Activated CD4-positive, alpha-beta T cell treated with anti-CD3 and anti-CD28 coated beads for 36 hours (primary cell): ENCODE measurements around the gene TMEM80. TPM values are rescaled to one million over a fixed set of nuclear protein-coding genes. Genes with fewer than 3 reads are reported as not detected.

Experiments
- ATAC-seq: fragments of 200-7000 bp; cut with Tn5 transposase; one replicate; pipeline ENCODE4 v1.10.0; 2021; ENCODE audit warnings: mild to moderate bottlenecking, moderate library complexity
- CTCF ChIA-PET: fragments of 350-600 bp; sonication (Branson Sonifier 250); formaldehyde crosslinking; loops from one replicate; lab custom pipeline; 2021; ENCODE audit warnings: antibody characterized with exemption; lab: Charles Lee
- POLR2A ChIA-PET: fragments of 350-600 bp; sonication (Branson Sonifier 250); formaldehyde crosslinking; loops from one replicate; lab custom pipeline; 2021; ENCODE audit warnings: antibody characterized with exemption, inconsistent platforms; lab: Charles Lee
- DNase-seq: peaks from one replicate; pipeline ENCODE4 v3.0.0-alpha.2; 2020
- H3K27ac Mint-ChIP-seq: one replicate; pipeline ENCODE4 v1.8.0; 2021; ENCODE audit warnings: mixed read lengths
- H3K27me3 Mint-ChIP-seq: one replicate; pipeline ENCODE4 v1.8.0; 2021; ENCODE audit warnings: mixed read lengths
- H3K36me3 Mint-ChIP-seq: one replicate; pipeline ENCODE4 v1.8.0; 2021; ENCODE audit warnings: low read depth, mixed read lengths
- H3K4me1 Mint-ChIP-seq: one replicate; pipeline ENCODE4 v1.8.0; 2021; ENCODE audit warnings: mixed read lengths
- H3K4me3 Mint-ChIP-seq: one replicate; pipeline ENCODE4 v1.8.0; 2021; ENCODE audit warnings: mild to moderate bottlenecking, moderate library complexity, mixed read lengths
- H3K9me3 Mint-ChIP-seq: one replicate; pipeline ENCODE4 v1.8.0; 2021; ENCODE audit warnings: low read depth, mixed read lengths
- intact Hi-C, 2 experiments: fragments of 100-400 bp; cut with DNase I in 1 of 2; cut with micrococcal nuclease in 1 of 2; formaldehyde crosslinking; loops; one replicate each; pipeline versions ENCODE4 v1.14.2 to v1.15.1; 2022 to 2024; cut with DNase I, micrococcal nuclease
- total RNA-seq, 2 experiments: library from RNA; stranded (reverse); gene quantifications; one replicate each; pipeline ENCODE4 v1.2.3, GENCODE V29; 2021

Gene TMEM80
- total RNA-seq, 2 experiments from 2014 or later, result 11.4 to 11.9 TPM

DNA sequence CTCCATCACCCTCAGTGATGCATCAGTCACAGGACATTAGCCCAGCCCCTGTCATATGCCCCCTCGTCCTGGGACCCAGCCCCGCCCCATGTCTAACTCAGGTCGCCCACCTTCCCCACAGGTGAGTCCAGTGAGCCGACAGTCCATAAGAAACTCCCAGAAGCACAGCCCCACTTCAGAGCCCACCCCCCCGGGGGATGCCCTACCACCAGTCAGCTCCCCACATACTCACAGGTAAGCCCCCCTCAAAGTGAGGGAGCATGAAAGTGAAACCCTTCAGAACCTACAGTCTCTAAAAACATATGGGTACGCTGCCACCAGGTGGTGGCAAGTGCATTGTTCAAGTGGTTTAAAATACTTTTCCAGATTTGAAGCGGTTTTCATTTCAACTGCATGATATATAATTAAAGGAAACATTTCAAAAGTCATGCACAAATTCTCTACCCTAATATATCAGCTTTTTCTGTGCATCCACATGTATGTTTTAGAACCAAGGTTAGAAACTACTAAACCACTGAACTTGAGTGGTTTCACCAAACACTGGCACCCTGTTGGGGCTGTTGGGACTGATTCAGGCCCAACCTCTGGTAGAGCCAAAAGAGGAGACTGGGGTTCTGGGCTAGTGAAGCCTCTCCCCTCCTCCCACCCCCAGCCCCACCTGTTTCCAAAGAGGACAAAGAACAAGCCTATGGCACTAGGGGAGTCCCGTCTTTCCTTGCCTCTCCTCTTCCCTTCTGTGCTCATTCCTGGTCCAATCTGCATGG lies 27.7 kb downstream of the TMEM80 start:
- Mint-ChIP-seq H3K9me3 (no peaks in the 10 kb centered on the region), H3K27me3 (peaks cover 25% of the 10 kb centered on the region), H3K36me3 (no peaks in the 10 kb centered on the region), H3K4me3 (no peak overlapping the region), H3K4me1 (peaks cover 12% of the 10 kb centered on the region), H3K27ac (no peak overlapping the region)
- ChIA-PET CTCF (interaction anchor here (0.9 to 1.9 kb wide), 7 partner anchors 17 to 168 kb away, joined by 3 to 6 read pairs (median 4); partner anchors contain the start of genes EPS8L2 and TMEM80), POLR2A (no interaction called here)
- ATAC-seq (peak; percentile 31), DNase-seq (peak; percentile 72)
- intact Hi-C loops, result loop anchor here (1.0 to 5.0 kb wide), 6 partner anchors 27 to 186 kb away; partner anchors contain the start of genes HRAS (in 1 of the 2) and LRRC56 (in 1 of the 2)

DNA sequence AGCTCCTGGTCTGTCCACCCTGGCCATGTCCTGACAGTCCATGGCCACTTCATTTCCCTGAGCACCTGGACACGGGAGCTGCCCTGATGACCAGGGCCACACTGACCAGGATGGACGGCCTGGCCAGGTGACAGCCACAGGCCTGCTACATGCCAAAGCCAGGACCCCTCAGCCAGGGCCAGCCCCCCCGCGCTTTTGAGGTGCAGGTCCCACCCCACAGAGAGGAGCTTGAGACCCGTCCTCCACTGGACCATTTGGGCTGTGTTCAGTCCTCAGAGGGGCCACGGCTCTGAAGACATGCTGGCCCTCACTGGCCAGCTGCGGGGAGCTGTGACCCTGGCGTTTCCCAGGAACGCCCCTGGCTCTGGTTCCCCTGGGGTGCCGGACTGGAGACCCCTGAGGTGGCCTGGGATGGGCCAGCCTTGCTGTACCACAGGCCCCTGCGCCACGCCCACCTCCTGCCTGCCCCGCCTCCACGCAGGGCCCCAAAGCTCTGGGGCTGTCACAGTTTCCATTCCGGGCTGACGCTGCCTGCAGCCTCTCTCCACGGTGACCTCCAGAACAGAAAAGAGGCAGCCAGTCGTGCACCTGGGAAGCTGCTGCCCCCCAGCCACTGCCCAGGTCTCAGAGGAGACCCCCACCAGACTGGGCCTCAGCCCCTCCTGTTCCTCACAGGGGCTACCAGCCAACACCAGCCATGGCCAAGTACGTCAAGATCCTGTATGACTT lies 28.6 kb downstream of the TMEM80 start:
- DNase-seq (peak; percentile 53), ATAC-seq (no peak)
- Mint-ChIP-seq H3K4me1 (peaks cover 12% of the 10 kb centered on the region), H3K27me3 (peaks cover 24% of the 10 kb centered on the region), H3K9me3 (no peaks in the 10 kb centered on the region), H3K36me3 (no peaks in the 10 kb centered on the region), H3K27ac (no peak overlapping the region), H3K4me3 (no peak overlapping the region)
- intact Hi-C loops, result loop anchor here (5.0 kb wide), 2 partner anchors 62 to 187 kb away; partner anchors contain the start of genes HRAS (in 1 of the 2) and LRRC56 (in 1 of the 2)
- ChIA-PET CTCF (interaction anchor here (0.6 to 2.9 kb wide), 7 partner anchors 23 to 169 kb away, joined by 3 to 15 read pairs (median 4); partner anchors contain the start of genes TALDO1 and TMEM80), POLR2A (interaction anchor here (0.9 kb wide), 1 partner anchor 53 kb away, joined by 3 read pairs; no protein-coding TSS in a partner anchor)

DNA sequence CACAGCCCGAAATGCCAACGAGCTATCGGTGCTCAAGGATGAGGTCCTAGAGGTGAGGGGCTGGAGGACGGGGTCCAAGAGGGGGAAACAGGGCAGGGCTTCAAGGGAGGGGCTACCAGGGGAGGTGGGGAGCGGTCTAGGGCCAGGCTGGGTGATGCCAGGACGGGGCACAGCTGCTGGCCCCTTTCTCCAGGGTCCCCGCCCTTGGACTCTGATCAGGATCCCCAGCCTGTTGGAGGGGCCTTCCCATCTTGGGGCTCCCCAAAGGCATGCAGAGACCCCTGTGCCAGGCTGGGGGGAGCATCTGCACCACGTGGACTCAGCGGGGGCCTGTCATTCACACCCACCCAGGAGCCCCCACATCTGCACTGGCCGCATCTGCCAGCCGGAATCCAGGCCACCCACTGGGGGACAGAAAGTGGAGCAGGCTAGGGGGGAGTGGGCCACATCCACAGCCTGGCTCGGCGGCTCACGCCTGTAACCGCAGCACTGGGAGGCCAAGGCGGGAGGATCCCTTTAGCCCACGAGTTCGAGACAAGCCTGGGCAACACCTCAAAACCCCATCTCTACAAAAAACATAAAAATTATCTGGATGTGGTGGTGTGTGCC lies 29.3 kb downstream of the TMEM80 start:
- H3K4me3 Mint-ChIP-seq, result peak overlapping the region; percentile 26
- DNase-seq, result no peak
- H3K36me3 Mint-ChIP-seq, result no peaks in the 10 kb centered on the region
- intact Hi-C loops, result loop anchor here (5.0 kb wide), 3 partner anchors 33 to 188 kb away; partner anchors contain the start of genes HRAS (in 1 of the 2) and LRRC56 (in 1 of the 2)
- H3K27me3 Mint-ChIP-seq, result peaks cover 21% of the 10 kb centered on the region
- POLR2A ChIA-PET, result interaction anchor here (0.9 kb wide), 1 partner anchor 52 kb away, joined by 3 read pairs; no protein-coding TSS in a partner anchor
- H3K9me3 Mint-ChIP-seq, result no peaks in the 10 kb centered on the region
- no peak overlapping the region for H3K27ac Mint-ChIP-seq
- peaks cover 12% of the 10 kb centered on the region for H3K4me1 Mint-ChIP-seq
- ATAC-seq, result no peak
- CTCF ChIA-PET, result interaction anchor here (1.3 to 2.9 kb wide), 6 partner anchors 23 to 168 kb away, joined by 3 to 15 read pairs (median 5); partner anchors contain the start of genes TALDO1 and TMEM80

DNA sequence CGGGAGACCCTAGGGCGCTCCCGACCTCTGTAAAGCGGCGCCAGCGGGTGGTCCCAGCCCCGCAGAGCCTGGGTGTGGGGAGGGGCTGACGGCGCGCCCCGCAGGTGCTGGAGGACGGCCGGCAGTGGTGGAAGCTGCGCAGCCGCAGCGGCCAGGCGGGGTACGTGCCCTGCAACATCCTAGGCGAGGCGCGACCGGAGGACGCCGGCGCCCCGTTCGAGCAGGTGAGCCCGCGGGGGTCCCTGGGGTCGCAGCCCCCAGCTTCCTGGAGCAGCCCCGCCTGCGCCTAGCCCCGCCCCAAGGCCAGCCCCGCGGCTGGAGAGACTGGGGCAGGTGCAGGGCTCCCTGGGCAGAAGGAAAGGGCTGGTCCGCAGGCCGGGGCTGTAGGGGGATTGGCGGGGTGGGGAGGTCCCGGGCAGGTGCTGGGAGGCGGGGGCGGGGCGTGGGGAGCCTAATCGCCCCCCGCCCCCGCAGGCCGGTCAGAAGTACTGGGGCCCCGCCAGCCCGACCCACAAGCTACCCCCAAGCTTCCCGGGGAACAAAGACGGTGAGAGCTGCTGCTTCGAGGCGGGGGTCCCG lies 30.1 kb downstream of the TMEM80 start:
- intact Hi-C loops, result loop anchor here in 1 of 2 experiments (5.0 kb wide), 1 partner anchor 33 kb away; no protein-coding TSS in a partner anchor

DNA sequence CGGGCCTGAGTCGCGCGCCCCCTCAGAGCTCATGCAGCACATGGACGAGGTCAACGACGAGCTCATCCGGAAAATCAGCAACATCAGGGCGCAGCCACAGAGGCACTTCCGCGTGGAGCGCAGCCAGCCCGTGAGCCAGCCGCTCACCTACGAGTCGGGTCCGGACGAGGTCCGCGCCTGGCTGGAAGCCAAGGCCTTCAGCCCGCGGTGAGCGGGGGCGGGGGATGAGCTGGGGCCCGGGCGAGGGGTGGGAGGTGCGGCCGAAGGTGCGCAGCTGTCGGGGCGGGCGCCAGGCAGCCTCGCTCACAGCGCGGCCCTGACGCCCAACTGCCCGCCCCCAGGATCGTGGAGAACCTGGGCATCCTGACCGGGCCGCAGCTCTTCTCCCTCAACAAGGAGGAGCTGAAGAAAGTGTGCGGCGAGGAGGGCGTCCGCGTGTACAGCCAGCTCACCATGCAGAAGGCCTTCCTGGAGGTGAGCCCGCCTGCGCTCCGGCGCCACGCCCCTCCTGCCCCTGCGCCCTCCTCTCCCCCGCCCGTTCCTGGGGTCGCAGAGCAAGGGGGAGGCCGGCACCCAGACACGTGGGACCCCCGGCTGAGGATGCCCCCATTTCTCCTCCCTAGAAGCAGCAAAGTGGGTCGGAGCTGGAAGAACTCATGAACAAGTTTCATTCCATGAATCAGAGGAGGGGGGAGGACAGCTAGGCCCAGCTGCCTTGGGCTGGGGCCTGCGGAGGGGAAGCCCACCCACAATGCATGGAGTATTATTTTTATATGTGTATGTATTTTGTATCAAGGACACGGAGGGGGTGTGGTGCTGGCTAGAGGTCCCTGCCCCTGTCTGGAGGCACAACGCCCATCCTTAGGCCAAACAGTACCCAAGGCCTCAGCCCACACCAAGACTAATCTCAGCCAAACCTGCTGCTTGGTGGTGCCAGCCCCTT lies 30.9 kb downstream of the TMEM80 start:
- CTCF ChIA-PET, result interaction anchor here (0.5 to 2.9 kb wide), 20 partner anchors 10 to 221 kb away, joined by 3 to 15 read pairs (median 4); partner anchors contain the start of genes EPS8L2, TALDO1 and TMEM80
- intact Hi-C loops, result loop anchor here in 1 of 2 experiments (5.0 kb wide), 1 partner anchor 34 kb away; no protein-coding TSS in a partner anchor
- POLR2A ChIA-PET, result interaction anchor here (0.6 to 0.7 kb wide), 2 partner anchors 50 to 110 kb away, joined by 3 to 6 read pairs; no protein-coding TSS in a partner anchor
- peak; percentile 40 for ATAC-seq
- Mint-ChIP-seq H3K4me3 (peak overlapping the region; percentile 41), H3K36me3 (no peaks in the 10 kb centered on the region), H3K27ac (no peak overlapping the region), H3K27me3 (peaks cover 16% of the 10 kb centered on the region), H3K4me1 (peaks cover 9% of the 10 kb centered on the region), H3K9me3 (no peaks in the 10 kb centered on the region)
- peak; percentile 75 for DNase-seq

More for the DNA sequence above, 30.1 kb downstream of the TMEM80 start:
- ChIA-PET CTCF (interaction anchor here (0.6 to 2.9 kb wide), 16 partner anchors 9 to 220 kb away, joined by 3 to 15 read pairs (median 4); partner anchors contain the start of genes TALDO1 and TMEM80), POLR2A (interaction anchor here (0.6 to 0.7 kb wide), 2 partner anchors 50 to 110 kb away, joined by 3 to 6 read pairs; no protein-coding TSS in a partner anchor)
- H3K27ac Mint-ChIP-seq, result no peak overlapping the region
- H3K27me3 Mint-ChIP-seq, result peaks cover 18% of the 10 kb centered on the region
- no peaks in the 10 kb centered on the region for H3K36me3 Mint-ChIP-seq
- H3K4me3 Mint-ChIP-seq, result peak overlapping the region; percentile 36
- DNase-seq (no peak), ATAC-seq (no peak)
- H3K9me3 Mint-ChIP-seq, result no peaks in the 10 kb centered on the region
- peaks cover 12% of the 10 kb centered on the region for H3K4me1 Mint-ChIP-seq

DNA sequence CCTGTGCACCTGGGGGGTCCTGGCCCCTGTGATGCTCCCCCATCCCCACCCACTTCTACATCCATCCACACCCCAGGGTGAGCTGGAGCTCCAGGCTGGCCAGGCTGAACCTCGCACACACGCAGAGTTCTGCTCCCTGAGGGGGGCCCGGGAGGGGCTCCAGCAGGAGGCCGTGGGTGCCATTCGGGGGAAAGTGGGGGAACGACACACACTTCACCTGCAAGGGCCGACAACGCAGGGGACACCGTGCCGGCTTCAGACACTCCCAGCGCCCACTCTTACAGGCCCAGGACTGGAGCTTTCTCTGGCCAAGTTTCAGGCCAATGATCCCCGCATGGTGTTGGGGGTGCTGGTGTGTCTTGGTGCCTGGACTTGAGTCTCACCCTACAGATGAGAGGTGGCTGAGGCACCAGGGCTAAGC lies 31.7 kb downstream of the TMEM80 start:
- no peak for ATAC-seq
- H3K4me3 Mint-ChIP-seq, result no peak overlapping the region
- ChIA-PET POLR2A (no interaction called here), CTCF (interaction anchor here (0.5 to 2.9 kb wide), 15 partner anchors 20 to 173 kb away, joined by 3 to 15 read pairs (median 4); partner anchors contain the start of genes DEAF1, EPS8L2, TALDO1 and TMEM80)
- peaks cover 6% of the 10 kb centered on the region for H3K4me1 Mint-ChIP-seq
- no peaks in the 10 kb centered on the region for H3K9me3 Mint-ChIP-seq
- H3K27me3 Mint-ChIP-seq, result peaks cover 12% of the 10 kb centered on the region
- intact Hi-C loops, result loop anchor here in 1 of 2 experiments (5.0 kb wide), 1 partner anchor 35 kb away; no protein-coding TSS in a partner anchor
- no peak overlapping the region for H3K27ac Mint-ChIP-seq
- no peak for DNase-seq
- no peaks in the 10 kb centered on the region for H3K36me3 Mint-ChIP-seq

DNA sequence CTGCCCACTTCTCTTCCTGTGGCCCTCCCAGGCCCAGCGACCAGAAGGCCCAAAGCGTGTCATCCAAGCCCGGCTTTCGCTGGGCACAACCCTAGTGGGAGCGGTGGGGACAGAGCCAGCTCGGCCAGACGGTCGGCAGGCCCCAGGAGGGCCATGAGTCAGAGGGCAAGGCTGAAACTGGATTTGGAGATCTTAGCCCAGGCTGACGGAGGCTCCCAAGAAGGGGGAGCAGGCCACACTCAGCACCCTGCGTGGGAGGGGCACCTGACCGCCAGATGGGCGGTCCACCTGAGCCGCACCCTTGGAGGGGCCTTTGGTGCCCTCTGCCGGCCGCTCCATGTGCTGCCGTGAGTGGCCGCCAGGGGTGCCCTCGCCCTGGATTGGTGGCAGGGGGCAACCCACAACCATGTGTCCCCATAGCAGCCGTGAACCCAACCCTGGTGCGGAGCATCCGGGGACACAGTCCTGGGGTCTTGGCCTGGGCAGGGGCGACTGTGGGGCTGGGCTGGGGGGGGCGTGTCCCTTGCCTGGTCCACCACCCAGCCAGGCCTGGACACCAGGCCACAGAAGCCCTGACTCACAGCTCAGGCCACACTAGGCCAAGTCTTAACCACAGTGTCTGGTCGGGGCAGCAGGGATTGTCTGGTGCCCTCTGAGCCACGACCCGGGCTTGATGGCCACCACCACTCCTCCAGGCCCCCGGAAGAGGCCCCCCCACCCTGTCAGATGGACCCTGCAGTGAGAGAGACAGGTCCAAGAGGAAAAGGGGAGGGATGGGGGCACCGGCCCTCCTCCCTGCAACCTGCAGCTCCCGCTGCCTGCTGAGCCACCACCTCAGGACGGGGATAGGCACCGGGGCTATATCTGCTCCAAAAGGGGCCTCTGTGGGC lies 32.5 kb downstream of the TMEM80 start:
- intact Hi-C loops, result loop anchor here (1.0 to 5.0 kb wide), 3 partner anchors 19 to 66 kb away; partner anchors contain the start of gene TALDO1 (in 1 of the 2)
- Mint-ChIP-seq H3K4me3 (no peak overlapping the region), H3K4me1 (peaks cover 5% of the 10 kb centered on the region), H3K9me3 (no peaks in the 10 kb centered on the region), H3K27ac (no peak overlapping the region), H3K36me3 (no peaks in the 10 kb centered on the region), H3K27me3 (peaks cover 10% of the 10 kb centered on the region)
- CTCF ChIA-PET, result interaction anchor here (0.6 to 2.6 kb wide), 7 partner anchors 21 to 174 kb away, joined by 3 to 13 read pairs (median 3); partner anchors contain the start of genes DEAF1 and TMEM80
- POLR2A ChIA-PET, result no interaction called here
- DNase-seq, result peak; percentile 92
- ATAC-seq, result peak; percentile 80

DNA sequence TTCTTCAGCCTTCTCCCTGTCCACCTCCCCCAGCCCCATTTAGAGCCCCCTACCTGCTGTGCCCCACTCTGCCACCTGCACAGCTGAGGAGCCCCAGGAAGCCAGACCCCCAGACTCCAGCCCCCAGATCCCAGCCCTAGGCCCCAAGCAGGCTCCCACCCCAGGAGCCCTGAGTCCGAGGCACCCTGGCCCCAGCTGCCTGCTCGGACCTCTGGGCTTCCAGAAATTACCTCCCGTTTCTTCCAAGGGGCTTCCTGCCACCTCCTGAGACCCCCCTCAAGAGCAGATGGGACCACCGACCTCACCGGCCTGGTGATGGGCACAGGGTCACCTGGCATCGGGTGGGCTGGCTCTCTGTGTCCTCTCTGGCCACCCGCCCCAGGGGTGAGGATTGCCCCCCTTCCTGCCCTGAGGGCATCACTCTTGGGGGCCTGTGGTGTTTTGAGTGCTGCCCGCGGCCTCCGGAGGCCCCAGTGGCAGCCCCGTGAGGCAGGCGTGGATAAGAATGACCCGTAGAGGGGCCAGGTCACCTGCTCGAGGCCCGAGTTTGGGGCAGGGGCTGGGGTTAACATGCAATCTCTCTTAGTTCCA lies 33.4 kb downstream of the TMEM80 start:
- peaks cover 3% of the 10 kb centered on the region for H3K4me1 Mint-ChIP-seq
- no peaks in the 10 kb centered on the region for H3K36me3 Mint-ChIP-seq
- ATAC-seq (no peak), DNase-seq (no peak)
- no peaks in the 10 kb centered on the region for H3K9me3 Mint-ChIP-seq
- peaks cover 7% of the 10 kb centered on the region for H3K27me3 Mint-ChIP-seq
- no peak overlapping the region for H3K4me3 Mint-ChIP-seq
- H3K27ac Mint-ChIP-seq, result no peak overlapping the region
- ChIA-PET CTCF (interaction anchor here (1.0 to 1.1 kb wide), 2 partner anchors 20 to 30 kb away, joined by 3 read pairs; no protein-coding TSS in a partner anchor), POLR2A (no interaction called here)
- intact Hi-C loops, result loop anchor here (1.0 to 5.0 kb wide), 3 partner anchors 18 to 67 kb away; partner anchors contain the start of gene TALDO1 (in 1 of the 2)
